ENCODE data around the gene GFRA1.
"Not testable (repeated sequence)": the region's sequence is repeated elsewhere in the genome, so short reads cannot be mapped to it uniquely, and the experiment has no call there.

GFRA1 gene

DNA sequence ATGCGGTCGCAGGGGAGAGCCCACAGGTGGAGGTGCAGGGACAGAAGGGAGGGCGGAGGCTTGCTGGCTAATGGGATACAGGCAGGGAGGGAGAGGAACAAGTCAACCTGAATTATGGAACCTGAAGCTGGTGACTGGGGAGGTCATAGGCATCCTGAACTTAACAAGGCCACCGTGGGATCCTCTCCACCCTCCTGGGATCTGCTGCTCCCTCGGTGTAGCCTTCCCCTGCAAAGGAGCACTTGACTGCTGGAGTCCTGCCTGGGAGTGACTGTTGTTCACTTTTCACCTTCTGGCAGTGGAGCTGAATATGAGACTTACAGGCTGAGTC is 223.1 kb downstream of the GFRA1 start:
- no peak overlapping the region for H3K4me2 ChIP-seq
- H3K4me1 ChIP-seq = peaks cover 2% of the 10 kb centered on the region
- H3K36me3 ChIP-seq = no peaks in the 10 kb centered on the region
- no peaks in the 10 kb centered on the region for H3K9me3 ChIP-seq
- H3K9ac ChIP-seq = no peak overlapping the region
- no peak overlapping the region for H3K4me3 ChIP-seq
- H3K27ac ChIP-seq = no peak overlapping the region
- no peak for TF ChIP-seq Cebpa-rat (IDR thresholded peaks at IDR 0.05)
- H4K20me1 ChIP-seq = no peaks in the 10 kb centered on the region
- H3K27me3 ChIP-seq = no peaks in the 10 kb centered on the region

- no peak for TF ChIP-seq Cebpa-rat (IDR thresholded peaks at IDR 0.05)
- H4K20me1 ChIP-seq = no peaks in the 10 kb centered on the region
Observed at GRCh38 chr10:116049158-116049973, 223.6 kb downstream of the GFRA1 start.

GRCh38 chr10:116045366-116046356 is 227.3 kb downstream of the GFRA1 start:
- Histone ChIP-seq H3K4me3 (no peak overlapping the region), H3K4me1 (peaks cover 18% of the 10 kb centered on the region), H4K20me1 (no peaks in the 10 kb centered on the region), H3K4me2 (peak overlapping the region; percentile 59; the same call in 1 of the 2 replicates), H3K36me3 (no peaks in the 10 kb centered on the region), H3K27me3 (no peaks in the 10 kb centered on the region), H3K27ac (no peak overlapping the region), H3K9me3 (no peaks in the 10 kb centered on the region), H3K9ac (no peak overlapping the region)
- TF ChIP-seq Cebpa-rat (IDR thresholded peaks at IDR 0.05) = no peak

More at GRCh38 chr10:116049158-116049973, 223.6 kb downstream of the GFRA1 start:
- Histone ChIP-seq H3K36me3 (no peaks in the 10 kb centered on the region), H3K4me1 (peaks cover 8% of the 10 kb centered on the region), H3K27me3 (no peaks in the 10 kb centered on the region), H3K4me2 (no peak overlapping the region), H3K27ac (no peak overlapping the region), H3K9me3 (no peaks in the 10 kb centered on the region), H3K4me3 (no peak overlapping the region), H3K9ac (no peak overlapping the region)

DNA sequence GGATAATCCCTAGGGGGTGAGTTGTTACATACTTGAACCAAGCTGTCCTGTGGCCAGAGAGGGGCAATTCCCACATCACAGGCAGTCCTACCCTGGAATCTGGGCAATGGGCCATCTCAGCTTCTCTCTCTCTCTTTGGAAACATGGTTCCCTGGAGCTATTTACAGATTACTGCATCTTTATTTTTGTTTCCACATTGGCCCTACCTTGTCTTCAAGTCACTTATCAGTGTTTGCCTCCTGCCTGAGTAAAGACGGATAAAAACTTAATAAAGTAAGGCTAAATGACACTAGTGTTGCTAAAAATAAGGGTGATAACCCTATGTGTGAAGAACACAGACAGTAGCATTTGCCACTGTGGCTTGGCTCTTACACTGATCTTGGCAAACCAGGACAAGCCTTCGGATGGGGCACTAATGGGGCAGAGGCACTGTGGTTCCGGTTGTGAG is 228.2 kb downstream of the GFRA1 start:
- Histone ChIP-seq H3K9ac (no peak overlapping the region), H3K4me3 (no peak overlapping the region), H3K36me3 (no peaks in the 10 kb centered on the region), H3K27me3 (no peaks in the 10 kb centered on the region), H3K4me2 (peak overlapping the region; percentile 59), H3K9me3 (no peaks in the 10 kb centered on the region), H3K27ac (no peak overlapping the region), H3K4me1 (peaks cover 18% of the 10 kb centered on the region), H4K20me1 (no peaks in the 10 kb centered on the region)
- no peak for TF ChIP-seq Cebpa-rat (IDR thresholded peaks at IDR 0.05)

DNA sequence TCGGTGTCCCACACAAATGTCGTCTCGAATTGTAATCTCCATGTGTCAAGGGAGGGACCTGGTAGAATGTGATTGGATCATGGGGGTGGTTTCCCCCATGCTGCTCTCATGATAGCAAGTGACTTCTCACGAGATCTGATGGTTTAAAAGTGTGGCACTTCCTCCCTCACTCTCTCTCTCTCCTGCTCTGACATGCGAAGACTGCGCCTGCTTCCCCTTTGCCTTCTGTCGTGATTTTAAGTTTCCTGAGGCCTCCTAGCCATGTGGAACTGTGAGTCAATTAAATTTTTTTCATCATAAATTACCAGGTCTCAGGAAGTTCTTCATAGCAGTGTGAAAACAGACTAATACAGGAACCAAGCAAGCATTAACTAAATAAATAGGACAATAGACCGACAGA is 229.1 kb downstream of the GFRA1 start:
- H3K4me3 ChIP-seq = no peak overlapping the region
- TF ChIP-seq Cebpa-rat (IDR thresholded peaks at IDR 0.05) = no peak
- no peak overlapping the region for H3K9ac ChIP-seq
- no peak overlapping the region for H3K27ac ChIP-seq
- H3K36me3 ChIP-seq = no peaks in the 10 kb centered on the region
- H3K4me2 ChIP-seq = peak overlapping the region; percentile 59; the same call in 1 of the 2 replicates
- no peaks in the 10 kb centered on the region for H3K9me3 ChIP-seq
- H3K4me1 ChIP-seq = peaks cover 18% of the 10 kb centered on the region
- H3K27me3 ChIP-seq = no peaks in the 10 kb centered on the region
- no peaks in the 10 kb centered on the region for H4K20me1 ChIP-seq

GRCh38 chr10:116043304-116043703 is 229.7 kb downstream of the GFRA1 start:
- Histone ChIP-seq H3K27ac (no peak overlapping the region), H4K20me1 (no peaks in the 10 kb centered on the region), H3K27me3 (no peaks in the 10 kb centered on the region), H3K9ac (no peak overlapping the region), H3K4me2 (no peak overlapping the region), H3K9me3 (no peaks in the 10 kb centered on the region), H3K36me3 (no peaks in the 10 kb centered on the region), H3K4me1 (peaks cover 18% of the 10 kb centered on the region), H3K4me3 (no peak overlapping the region)
- TF ChIP-seq Cebpa-rat (IDR thresholded peaks at IDR 0.05) = no peak

DNA sequence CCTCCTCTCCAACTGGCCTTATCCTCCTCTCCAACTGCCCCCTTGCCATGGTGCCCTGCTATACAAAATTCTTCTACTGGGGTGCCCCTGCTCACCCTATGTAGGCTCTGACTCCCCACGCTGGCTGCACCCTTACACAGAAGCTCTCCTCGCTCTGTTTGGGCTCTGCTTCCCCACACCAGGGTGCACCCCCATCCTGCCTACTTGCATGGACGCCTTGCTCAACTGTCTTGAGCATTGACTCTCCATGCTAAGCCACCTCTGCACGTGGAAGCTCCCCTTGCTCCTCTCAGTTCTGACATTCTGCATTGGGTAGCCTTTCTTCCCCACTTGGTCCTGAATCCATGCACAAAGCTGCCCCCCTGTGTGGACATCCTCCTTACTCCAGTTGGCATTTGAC is 231.1 kb downstream of the GFRA1 start:
- H3K4me3 ChIP-seq = no peak overlapping the region
- no peaks in the 10 kb centered on the region for H3K36me3 ChIP-seq
- H3K27me3 ChIP-seq = no peaks in the 10 kb centered on the region
- H3K4me2 ChIP-seq = no peak overlapping the region
- H3K9me3 ChIP-seq = no peaks in the 10 kb centered on the region
- no peaks in the 10 kb centered on the region for H4K20me1 ChIP-seq
- H3K27ac ChIP-seq = no peak overlapping the region
- H3K9ac ChIP-seq = no peak overlapping the region
- no peak for TF ChIP-seq Cebpa-rat (IDR thresholded peaks at IDR 0.05)
- peaks cover 18% of the 10 kb centered on the region for H3K4me1 ChIP-seq

- H3K9ac ChIP-seq = no peak overlapping the region
- H3K27ac ChIP-seq = no peak overlapping the region
- H3K4me3 ChIP-seq = no peak overlapping the region
- peaks cover 13% of the 10 kb centered on the region for H3K4me1 ChIP-seq
- no peak overlapping the region for H3K4me2 ChIP-seq
- H3K36me3 ChIP-seq = no peaks in the 10 kb centered on the region
- H3K27me3 ChIP-seq = no peaks in the 10 kb centered on the region
- H3K9me3 ChIP-seq = no peaks in the 10 kb centered on the region
- no peaks in the 10 kb centered on the region for H4K20me1 ChIP-seq
- no peak for TF ChIP-seq Cebpa-rat (IDR thresholded peaks at IDR 0.05)
Observed at GRCh38 chr10:116039612-116040011, 233.4 kb downstream of the GFRA1 start.

GRCh38 chr10:116038259-116038658 is 234.7 kb downstream of the GFRA1 start:
- Histone ChIP-seq H3K27me3 (no peaks in the 10 kb centered on the region), H3K4me1 (no peaks in the 10 kb centered on the region), H3K27ac (no peak overlapping the region), H3K4me3 (no peak overlapping the region), H3K9me3 (peaks cover 4% of the 10 kb centered on the region; the same call in 1 of the 2 replicates), H4K20me1 (no peaks in the 10 kb centered on the region), H3K9ac (no peak overlapping the region), H3K4me2 (no peak overlapping the region), H3K36me3 (no peaks in the 10 kb centered on the region)
- TF ChIP-seq Cebpa-rat (IDR thresholded peaks at IDR 0.05) = peak; percentile 59; the same call in 1 of the 2 replicates

- not testable (repeated sequence) for H3K4me1 ChIP-seq, H3K36me3 ChIP-seq, H3K27ac ChIP-seq, H3K27me3 ChIP-seq, H3K4me3 ChIP-seq, H4K20me1 ChIP-seq, H3K9ac ChIP-seq, H3K4me2 ChIP-seq
- H3K9me3 ChIP-seq = peaks cover 24% of the 10 kb centered on the region
Observed at GRCh38 chr10:116035406-116035805, 237.6 kb downstream of the GFRA1 start.
